Measurements from ENCODE around the gene SEZ6L2. TPM values are rescaled to one million over a fixed set of nuclear protein-coding genes. Genes with fewer than 3 reads are reported as not detected.
A peak's percentile ranks its signal among the peaks of the same experiment; 100 is the strongest.

The SEZ6L2 gene
- total RNA-seq, 1 experiment from 2014 or later = 44.7 TPM

DNA sequence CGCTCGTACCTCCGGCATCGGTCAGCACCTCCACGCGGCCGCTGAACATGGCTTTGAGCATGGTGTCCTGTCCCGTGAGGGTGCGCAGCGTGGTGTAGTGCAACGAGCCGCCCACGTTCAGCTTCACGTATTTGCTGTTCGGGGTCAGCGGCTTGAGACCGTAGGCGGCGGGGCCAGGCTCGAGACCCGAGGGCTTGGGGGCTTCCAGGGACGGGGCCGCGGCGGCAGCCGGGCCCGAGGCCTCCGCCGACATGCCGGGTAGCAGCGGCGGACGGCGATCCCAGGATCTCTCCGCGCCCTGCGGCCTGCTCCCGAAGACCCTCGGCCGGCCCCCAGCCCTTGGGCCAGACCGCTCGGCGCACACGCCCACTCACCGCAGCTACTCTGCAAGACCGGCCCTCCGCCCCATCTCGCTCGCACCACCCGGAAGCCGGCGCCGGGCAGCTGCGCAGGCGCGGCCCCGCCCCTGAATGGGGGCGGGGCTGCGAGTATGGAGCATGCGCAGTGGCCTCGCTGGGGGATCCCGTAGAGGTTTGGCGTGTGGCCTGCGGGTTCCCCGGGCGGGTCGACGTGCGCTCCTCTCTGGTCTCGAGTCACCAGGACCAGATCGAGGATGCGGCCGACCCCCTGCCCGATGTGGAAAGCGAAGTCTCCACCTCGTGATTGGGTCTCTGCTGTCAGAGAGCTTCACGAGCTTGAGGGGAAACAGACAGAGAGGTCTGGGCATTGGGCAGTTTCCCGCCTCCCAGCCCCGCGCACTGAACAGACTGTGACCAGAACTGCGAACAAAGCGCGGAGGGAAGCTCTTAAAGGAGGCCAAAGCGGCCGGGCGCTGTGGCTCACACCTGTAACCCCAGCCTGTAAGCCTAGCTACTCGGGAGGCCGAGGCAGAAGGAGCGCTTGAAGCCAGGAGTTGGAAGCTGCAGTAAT is 26.7 kb upstream of the SEZ6L2 start, which contains the start of gene KCTD13:
Gene KCTD13 (minus strand): TSS at position 446 of the 930 bp plus-strand sequence. CDS start 193 bp downstream, at position 253.
- no peak within 1 kb of the TSS for H4K91ac ChIP-seq (ENCODE audit: insufficient read length, low read depth, low read length)
- peak within 1 kb of the TSS; percentile 44 for H2AK5ac ChIP-seq (ENCODE audit: insufficient read length, low read length)
- H3K79me1 ChIP-seq (ENCODE audit: insufficient read depth, low read depth, low read length, poor library complexity, severe bottlenecking) = no peaks in the 10 kb centered on the region
- no peaks in the 10 kb centered on the region for H3K9me3 Mint-ChIP-seq
- H3K23me2 ChIP-seq (ENCODE audit: insufficient read length, low read depth, low read length, poor library complexity, severe bottlenecking) = peaks cover 20% of the 10 kb centered on the region
- peak within 1 kb of the TSS; percentile 51 for H2BK120ac ChIP-seq (ENCODE audit: low read depth, low read length, poor library complexity, severe bottlenecking)
- no CpG with 5 or more reads among the region's 89 CpGs for WGBS (ENCODE audit: extremely low coverage, insufficient read length, low lambda C conversion rate)
- H2BK15ac ChIP-seq (ENCODE audit: low read depth, low read length) = no peak within 1 kb of the TSS
- H3K18ac ChIP-seq (ENCODE audit: insufficient read length, low read depth, low read length) = peak within 1 kb of the TSS; percentile 92
- peak within 1 kb of the TSS; percentile 92 for H3K14ac ChIP-seq (ENCODE audit: insufficient read depth, low read length)
- H3K9me3 ChIP-seq (ENCODE audit: control insufficient read depth, low read depth, low read length) = no peaks in the 10 kb centered on the region
- no peak within 1 kb of the TSS for H2BK12ac ChIP-seq (ENCODE audit: insufficient read length, low read depth, low read length)
- H3K27ac ChIP-seq (ENCODE audit: insufficient read length, low read depth, low read length) = no peak within 1 kb of the TSS
- no peak within 1 kb of the TSS; the same call in 1 of the 2 replicates for H3K4ac ChIP-seq (ENCODE audit: low read depth, low read length)
- H3K4me3 Mint-ChIP-seq = peak within 1 kb of the TSS; percentile 89 to 96
- H4K20me1 ChIP-seq (ENCODE audit: control insufficient read depth, insufficient read depth, insufficient read length) = no peaks in the 10 kb centered on the region
- no peak within 1 kb of the TSS for H3K23ac ChIP-seq (ENCODE audit: insufficient read length, low read depth, low read length)
- H3K27me3 ChIP-seq (ENCODE audit: insufficient read depth, low read length) = no peaks in the 10 kb centered on the region
- H3K9ac ChIP-seq (ENCODE audit: extremely low read depth, insufficient read length, low read length) = peak within 1 kb of the TSS; percentile 91
- H2AFZ ChIP-seq (ENCODE audit: low read length) = peak within 1 kb of the TSS; percentile 9
- peak within 1 kb of the TSS; percentile 30 for H4K8ac ChIP-seq (replicated peaks; ENCODE audit: insufficient read length, low read depth, low read length)
- H2BK20ac ChIP-seq (ENCODE audit: low read depth, low read length, poor library complexity, severe bottlenecking) = no peak within 1 kb of the TSS
- TF ChIP-seq, protein P1, sequence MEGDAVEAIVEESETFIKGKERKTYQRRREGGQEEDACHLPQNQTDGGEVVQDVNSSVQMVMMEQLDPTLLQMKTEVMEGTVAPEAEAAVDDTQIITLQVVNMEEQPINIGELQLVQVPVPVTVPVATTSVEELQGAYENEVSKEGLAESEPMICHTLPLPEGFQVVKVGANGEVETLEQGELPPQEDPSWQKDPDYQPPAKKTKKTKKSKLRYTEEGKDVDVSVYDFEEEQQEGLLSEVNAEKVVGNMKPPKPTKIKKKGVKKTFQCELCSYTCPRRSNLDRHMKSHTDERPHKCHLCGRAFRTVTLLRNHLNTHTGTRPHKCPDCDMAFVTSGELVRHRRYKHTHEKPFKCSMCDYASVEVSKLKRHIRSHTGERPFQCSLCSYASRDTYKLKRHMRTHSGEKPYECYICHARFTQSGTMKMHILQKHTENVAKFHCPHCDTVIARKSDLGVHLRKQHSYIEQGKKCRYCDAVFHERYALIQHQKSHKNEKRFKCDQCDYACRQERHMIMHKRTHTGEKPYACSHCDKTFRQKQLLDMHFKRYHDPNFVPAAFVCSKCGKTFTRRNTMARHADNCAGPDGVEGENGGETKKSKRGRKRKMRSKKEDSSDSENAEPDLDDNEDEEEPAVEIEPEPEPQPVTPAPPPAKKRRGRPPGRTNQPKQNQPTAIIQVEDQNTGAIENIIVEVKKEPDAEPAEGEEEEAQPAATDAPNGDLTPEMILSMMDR (conservative IDR thresholded peaks at IDR 0.05) = no peak
- H3K79me2 ChIP-seq (ENCODE audit: insufficient read depth, low read length) = no peaks in the 10 kb centered on the region
- no peak within 1 kb of the TSS for H2BK5ac ChIP-seq (ENCODE audit: insufficient read length, low read length)
- no peaks in the 10 kb centered on the region for H3K27me3 Mint-ChIP-seq (ENCODE audit: low read depth)
- peak; percentile 93 for DNase-seq
- peaks cover 8% of the 10 kb centered on the region; the same call in 1 of the 2 replicates for H3K4me1 ChIP-seq (ENCODE audit: insufficient read depth, low read length)
- H3K4me1 Mint-ChIP-seq = peaks cover 21 to 30% of the 10 kb centered on the region in 2 experiments
- H3K4me2 ChIP-seq (ENCODE audit: insufficient read depth, insufficient read length, low read length) = peak within 1 kb of the TSS; percentile 90
- H4K5ac ChIP-seq (ENCODE audit: insufficient read length, low read depth, low read length) = peak within 1 kb of the TSS; percentile 56
- no peak within 1 kb of the TSS for H3T11ph ChIP-seq (ENCODE audit: low read length)
- peaks cover 2 to 18% (median 12%) of the 10 kb centered on the region in 3 experiments; a peak in 6 of 7 replicates for H3K36me3 Mint-ChIP-seq (ENCODE audit: insufficient read depth in 1 of 3, low read depth in 3 of 3)
- no peak within 1 kb of the TSS for H3K56ac ChIP-seq (ENCODE audit: insufficient read length, low read depth, low read length)
- peak within 1 kb of the TSS; percentile 93 to 98 (median 98); a peak in 4 of 7 replicates for H3K27ac Mint-ChIP-seq

Measured in H9 (cell line).